ENCODE measurements around the gene GYS2. TPM values are rescaled to one million over a fixed set of nuclear protein-coding genes. Genes with fewer than 3 reads are reported as not detected.
"Not testable (repeated sequence)": the region's sequence is repeated elsewhere in the genome, so short reads cannot be mapped to it uniquely, and the experiment has no call there.

GYS2 gene
- total RNA-seq = not detected

DNA sequence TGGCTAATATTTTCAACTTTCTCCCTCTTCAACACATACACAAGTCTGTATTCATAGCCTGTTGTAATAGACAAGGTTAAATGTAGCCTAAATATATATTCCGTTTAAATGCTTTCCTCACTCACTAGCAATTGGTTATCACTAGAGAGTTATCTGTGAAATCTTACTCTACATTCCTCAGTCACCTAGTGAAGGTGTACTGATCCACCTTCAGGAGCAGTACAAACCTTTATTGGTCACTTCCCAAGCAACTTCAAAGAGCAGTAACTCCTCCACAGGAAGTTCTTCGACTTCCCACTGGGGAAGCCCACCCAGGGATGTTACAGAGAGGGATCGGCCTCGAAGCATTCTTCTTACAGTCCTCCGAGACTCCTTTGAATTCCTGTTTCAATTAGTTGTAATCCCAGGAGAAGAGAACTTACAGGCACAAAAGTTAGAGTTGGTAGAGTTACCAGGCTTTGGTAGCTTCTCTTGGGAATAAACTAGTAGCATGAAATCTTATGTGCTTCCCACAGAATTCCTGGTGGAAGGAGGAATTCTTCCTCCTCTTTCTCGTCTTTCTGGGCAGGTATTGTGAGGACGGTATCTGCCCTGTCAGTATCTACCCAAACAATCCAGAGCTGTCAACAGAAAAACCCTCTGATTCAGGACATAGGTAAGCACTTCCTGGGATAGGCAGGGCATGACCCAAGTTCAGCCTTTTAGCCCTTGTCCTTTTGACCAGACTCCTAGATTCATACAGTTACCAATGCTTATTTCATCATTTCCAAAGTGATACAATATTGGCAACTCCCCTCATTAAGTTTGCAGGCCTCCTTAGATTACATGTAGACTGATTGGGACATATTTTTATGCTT, at the start of gene GYS2:
TSS of gene GYS2 (minus strand) at position 603 of the 857 bp plus-strand sequence. CDS start at position 348, 255 bp downstream.
- no peak for DNase-seq

DNA sequence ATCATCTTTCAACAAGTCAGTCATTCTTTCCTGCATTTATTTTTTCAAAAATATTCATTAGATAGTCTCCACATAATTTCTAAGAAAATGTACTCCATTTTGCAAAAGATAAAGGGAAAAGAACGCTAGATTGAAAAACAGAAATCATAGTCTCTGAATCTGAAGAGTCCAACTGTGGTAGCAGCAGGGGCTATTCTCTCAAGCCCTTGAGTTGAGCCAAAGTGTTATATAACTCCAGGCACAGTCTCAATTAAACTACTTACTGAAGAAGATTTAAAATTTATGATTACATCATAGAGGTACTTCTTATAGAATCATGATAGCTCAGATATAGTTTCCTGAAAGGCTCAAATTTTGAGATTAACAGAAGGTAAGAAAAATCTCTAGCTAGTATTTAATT, 47.2 kb upstream of the GYS2 start:
- no peak for DNase-seq

DNA sequence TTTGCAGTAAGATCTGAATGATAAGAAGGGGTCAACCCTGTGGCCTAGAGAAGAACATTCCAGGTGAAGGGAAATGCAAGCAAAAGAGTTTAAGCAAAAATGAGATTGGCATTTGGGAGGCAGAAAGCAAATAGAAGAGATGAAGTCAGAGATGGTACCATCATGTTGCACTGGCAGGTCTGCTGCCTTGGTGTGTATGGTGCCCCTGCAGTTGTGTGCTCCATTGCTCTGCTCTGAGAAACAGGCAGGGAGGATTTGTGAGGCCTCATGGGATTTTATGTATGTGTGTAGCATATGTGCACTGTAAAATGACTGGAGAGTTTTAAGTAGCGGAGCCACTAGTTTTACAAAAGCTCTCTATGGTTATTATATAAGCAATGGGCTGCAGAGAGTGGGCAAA, 46.4 kb upstream of the GYS2 start:
- DNase-seq = no peak

DNA sequence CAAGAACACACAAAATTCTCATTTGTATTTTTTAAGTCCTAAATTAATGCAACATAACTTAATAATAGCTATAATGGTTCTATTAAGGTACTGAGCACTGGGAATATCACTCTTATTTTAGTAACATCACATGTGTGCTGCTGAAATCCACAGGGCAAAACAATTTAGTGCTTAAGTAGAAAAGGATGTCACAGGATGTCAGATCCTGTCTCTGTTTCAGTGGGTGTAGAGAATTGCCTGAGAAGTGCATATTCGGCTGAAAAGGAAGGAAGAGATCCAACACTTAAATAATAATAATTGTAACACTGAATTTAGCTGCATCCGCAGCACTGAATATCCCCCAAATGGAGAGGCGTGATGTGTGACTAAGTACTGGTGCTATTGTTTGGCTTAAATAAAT, 44.4 kb upstream of the GYS2 start:
- DNase-seq = no peak

DNA sequence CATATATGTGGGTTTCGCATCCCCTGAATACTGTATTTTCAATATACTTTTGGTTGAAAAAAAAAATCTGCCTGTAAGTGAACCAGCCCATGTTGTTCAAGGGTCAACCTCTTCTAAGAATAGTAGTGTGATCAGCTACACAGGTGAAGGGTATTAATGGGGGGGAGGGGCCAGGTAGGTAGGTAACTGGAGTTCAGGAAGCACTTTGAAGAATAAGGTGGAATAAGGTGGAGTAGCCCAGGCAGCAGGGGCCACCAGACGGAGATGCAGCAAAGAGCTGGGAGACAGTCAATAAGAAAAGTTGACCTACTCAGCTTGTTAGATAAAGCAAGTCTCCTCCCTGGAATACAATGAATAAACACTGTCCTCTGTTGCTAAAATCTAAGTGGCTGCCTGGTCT, 43.7 kb upstream of the GYS2 start:
- no peak for DNase-seq

DNA sequence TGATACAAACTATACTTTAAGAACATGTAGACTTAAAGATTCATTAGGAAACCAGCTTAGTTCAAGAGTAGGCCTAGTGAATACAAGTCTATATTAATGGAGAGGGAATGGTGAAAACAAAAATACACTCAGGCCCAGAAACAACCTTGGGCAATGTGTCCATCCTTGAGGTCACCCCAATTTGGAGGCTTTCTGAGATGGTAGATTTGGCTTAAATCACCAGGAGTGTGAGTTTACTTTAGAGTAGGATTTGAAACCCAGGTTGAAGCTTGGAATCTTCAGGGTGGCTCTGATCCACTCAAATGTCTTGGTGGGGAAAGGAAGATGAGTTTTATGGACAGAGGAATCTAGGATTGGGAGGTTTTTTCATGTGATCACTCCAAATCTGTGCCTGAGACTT, 42.5 kb upstream of the GYS2 start:
- DNase-seq = no peak

DNA sequence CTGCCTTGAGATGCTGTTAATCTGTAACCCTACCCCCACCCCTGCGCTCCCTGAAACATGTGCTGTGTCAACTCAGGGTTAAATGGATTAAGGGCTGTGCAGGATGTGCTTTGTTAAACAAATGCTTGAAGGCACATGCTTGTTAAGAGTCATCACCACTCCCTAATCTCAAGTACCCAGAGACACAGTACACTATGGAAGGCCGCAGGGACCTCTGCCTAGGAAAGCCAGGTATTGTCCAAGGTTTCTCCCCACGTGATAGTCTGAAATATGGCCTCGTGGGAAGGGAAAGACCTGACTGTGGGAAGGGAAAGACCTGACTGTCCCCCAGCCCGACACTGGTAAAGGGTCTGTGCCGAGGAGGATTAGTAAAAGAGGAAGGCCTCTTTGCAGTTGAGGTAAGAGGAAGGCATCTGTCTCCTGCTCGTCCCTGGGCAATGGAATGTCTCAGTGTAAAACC, 40.4 kb upstream of the GYS2 start:
- DNase-seq = not testable (repeated sequence)

DNA sequence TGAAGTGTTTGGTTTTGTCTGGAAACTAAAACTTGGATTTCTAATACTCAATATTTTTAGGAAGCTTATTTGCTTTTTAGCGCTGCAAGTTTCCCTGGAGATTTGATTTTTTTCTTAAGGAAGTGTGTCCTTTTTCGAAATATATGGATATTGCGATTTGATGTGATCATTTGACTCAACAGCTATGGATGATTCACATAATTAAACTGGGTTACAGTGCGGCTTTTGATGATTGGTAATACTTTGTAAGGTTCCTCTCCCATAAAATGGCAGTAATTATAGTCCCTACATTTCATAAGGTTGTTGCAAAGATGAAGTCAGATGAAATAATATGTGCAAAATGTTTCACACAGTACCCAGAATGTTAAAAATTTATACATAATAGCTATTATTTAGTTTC, 39.9 kb upstream of the GYS2 start:
- no peak for DNase-seq

DNA sequence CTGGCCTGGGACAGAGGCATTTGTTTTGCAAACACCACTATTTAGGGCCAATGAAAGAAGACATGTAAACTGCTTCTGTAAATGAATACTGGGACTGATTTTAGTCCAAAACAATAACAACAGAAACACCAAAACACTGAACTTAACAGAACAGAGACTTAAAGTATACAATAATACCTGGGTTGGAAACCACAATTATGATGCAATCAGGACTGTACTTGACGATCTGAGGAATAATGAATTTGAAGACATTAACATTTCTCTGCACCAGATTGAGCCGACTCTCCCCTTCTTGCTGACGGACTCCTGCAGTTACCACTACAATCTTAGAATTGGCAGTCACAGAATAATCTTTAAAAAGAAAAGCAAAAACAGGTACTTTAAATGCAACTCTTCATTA, 39.1 kb upstream of the GYS2 start:
- DNase-seq = no peak

DNA sequence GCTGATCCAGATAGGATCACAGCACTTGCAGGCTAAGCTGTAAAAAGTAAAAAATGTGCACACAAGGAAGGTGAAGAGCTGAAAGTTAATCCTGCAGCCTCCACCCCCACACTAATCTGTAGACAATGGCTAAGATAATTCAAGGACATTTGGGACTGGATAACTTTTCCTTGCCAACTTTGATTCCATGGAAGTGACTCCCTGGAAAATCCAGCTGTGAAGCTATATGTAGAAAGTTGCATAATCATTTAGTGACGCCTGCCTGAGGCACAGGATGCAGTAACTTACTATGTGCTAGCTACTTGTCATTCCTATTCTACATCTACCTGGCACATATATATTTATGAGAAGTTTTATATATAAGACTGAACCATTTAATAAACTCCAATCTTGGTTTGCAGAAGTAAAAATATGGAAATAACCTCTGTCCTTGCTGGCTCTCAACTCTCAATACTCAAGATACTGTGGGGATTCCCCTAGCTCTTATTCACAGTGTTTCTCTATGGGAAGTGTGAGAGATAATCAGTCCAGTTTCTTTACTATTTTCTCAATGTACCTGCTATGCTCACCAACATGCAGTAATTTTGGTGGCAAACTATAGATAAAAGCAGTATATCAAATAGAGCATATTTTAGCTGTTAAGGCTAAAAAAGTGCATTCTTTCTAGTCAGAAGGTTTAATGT, 38.2 kb upstream of the GYS2 start:
- DNase-seq = no peak

DNA sequence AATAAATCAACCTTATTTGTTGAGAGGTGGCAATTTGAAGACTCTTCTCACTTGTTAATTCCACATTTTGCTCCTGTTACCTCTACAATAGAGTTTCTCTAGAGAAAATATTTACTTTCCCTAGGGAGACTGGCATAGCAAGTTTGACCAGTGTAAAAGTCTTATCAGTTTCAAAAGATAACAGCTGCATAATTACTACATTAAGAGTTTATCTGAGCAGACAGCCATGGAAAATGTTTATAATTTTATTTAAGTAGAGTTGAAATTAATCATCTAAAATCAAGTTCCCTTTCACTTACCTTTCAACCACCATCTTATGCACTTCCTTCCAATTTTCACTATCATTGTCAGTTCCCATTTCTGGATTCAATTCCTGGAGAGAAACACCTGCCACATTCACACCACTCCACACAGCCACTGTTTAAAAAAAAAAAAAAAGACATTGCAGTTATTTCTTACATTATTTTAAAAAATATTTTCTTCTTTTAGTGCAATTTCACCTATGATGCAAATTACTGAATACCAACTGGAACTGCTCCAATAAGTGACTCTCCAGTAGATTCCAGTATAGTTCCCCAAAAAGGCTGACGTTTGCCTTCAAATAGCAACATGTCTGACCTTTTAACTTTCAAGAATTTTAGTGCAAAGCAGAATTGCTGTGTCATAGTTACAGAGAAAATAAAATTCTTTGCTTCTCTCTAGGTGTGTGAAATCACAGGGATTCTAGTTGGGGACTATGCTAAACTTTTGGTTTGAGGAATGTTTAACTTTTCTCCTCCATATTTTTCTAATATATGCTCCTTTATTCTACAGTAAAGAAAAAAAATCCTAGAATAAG, 33.6 kb upstream of the GYS2 start:
- no peak for DNase-seq

DNA sequence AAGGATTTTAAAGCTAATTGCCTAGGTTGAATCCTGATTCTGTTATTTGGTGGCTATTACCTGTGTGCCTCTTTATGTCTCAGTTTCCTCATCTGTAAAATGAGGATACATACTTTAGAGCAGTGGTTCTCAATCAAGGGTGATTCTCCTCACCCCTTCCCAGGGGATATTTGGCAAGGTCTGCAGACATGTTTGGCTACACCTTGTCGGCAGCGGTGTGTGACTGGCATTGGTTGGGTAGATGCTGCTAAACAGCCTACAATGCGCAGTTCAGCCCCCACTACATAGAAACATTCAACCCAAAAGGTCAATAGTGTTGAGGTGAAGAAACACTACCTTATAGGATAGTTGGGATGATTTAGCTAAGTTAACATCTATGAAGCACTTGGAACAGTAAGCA, 29.6 kb upstream of the GYS2 start:
- DNase-seq = no peak

DNA sequence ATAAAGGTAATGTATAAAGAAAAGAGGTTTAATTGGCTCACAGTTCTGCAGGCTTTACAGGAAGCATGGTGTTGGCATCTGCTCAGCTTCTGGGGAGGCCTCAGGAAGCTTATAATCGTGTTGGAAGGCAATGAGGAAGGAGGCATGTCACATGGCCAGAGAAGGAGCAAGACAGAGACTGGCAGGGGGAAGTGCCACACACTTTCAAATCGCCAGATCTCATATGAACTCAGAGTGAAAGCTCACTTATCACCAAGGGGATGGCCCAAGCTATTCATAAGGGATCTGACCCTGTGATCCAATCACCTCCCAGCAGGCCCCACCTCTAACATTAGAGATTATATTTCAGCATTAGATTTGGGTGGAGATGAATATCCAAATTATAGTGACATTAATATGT, 26.7 kb upstream of the GYS2 start:
- no peak for DNase-seq

DNA sequence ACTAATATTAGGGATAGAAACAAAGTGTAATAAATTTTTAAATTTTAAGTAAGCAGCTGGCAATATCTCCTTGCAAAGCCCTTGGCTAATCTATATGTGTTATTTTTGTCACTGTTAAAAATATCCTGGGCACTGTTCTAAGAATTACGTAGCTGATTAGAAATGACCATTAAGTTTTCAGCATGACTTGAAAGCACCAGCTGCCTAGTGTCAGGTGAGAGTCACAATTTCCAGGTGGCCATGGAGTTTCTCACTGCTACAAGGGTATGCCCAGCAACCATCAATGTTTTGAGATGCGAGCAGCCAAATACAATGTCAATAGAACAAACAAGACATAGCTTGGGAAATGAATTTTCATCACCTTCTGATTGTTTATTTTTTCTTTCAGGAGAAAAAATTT, 23.3 kb upstream of the GYS2 start:
- DNase-seq = no peak

DNA sequence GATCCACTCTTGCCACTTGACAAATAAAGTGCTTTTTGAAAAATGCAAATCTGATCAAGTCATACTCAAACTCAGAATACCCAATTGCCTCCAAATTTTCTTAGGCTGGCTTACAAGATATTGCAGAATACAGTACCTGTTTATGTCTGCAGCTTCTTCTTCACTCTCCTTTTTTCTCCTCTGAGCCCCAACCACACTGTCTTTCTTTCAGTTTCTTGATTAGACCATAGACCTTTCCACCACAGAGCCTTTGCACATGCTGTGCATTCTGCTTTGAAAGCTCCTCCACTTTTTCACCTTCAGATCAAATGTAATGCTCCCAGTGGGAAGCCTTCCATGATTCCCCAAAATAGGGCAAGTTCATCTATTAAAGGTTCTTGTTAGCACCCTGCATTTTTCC, 13.9 kb upstream of the GYS2 start:
- no peak for DNase-seq

DNA sequence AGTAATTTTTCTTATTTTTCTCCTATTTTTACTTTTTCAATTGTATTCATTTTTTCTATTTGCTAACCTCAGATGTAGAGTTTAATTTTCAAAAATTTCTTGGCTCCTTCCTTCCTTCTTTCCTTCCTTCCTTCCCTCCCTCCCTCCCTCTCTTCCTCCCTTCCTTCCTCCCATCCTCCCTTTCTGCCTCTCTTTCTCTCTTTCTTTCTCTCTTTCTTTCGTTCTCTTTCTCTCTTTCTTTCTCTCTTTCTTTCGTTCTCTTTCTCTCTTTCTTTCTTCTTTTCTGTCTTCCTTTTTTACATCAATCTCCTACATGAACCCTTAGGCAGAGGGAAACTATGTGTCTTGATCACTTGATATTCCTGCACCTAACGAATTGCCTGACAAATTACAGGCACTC, 12.4 kb upstream of the GYS2 start:
- DNase-seq = no peak

DNA sequence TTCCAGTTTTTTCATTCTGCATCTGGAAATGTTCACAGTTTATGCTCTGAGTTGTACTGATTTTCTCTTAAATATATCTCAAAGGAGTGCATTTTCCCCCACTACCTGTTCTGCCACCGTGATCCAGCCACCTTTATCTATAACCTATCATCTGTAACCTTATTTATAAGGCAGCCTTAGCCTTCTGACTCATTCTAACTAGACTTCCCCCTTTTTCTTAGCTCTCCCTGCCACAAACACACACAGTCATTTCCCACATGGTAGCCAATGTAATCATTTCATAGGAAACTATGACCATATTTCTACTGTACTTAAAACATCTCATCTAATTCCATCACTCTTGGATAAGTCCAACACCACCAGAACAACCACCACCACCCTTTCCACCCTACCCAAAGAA, 10.8 kb upstream of the GYS2 start:
- no peak for DNase-seq

DNA sequence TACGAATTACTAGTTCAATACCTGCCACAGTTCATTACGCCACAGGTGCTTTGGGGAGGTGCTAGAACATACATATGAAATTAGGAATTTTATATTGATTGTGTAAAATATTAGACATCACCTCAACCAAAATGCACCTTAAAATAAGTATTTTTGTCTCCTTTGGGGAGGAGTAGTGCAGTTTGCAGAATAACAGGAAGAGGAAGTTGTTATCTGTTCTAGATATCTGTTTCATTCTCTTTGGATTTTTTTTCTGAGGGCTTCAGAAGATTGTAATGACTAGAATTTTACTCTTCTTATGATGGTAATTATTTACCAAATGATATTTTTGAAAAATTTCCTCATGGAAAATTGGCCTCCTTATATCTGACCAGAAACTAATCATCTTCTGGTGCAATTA, 9.9 kb upstream of the GYS2 start:
- no peak for DNase-seq

DNA sequence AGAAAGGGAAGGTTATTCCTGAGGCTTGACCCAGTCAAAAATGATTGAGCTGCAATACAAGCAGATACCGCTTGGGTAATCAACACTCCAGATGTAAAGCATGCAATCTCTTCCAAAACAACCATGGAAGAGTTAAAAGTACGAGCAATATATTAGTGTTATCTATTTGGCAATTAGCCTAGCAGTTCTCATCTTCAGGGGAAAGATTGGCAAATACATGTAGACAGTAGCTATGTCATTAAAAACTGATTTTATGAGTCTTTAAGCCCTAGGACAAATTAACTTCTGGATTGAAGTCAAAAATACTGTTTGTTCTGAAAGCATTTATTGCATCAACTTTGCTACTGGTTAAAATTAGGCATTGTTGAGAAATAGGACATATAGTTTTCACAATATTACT, 9.3 kb upstream of the GYS2 start:
- DNase-seq = no peak

DNA sequence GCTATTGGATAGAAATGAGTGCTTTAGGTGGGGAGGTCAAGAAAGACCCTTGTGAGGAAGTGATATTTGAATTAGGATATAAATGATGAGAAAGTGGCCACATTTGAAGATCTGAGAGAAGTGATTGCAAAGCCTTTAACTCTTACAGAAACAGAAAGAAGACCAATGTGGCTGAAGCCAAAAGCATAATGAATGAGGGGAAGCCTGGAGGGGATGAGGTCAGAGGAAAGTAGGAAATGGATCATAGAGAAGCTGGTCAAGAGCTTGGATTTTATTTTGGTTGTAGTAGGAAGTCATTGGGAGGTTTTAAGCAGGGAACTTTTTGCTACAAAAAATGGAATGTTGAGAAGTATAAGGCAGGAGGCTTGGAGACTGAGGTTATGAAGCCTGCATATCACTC, 3.5 kb upstream of the GYS2 start:
- DNase-seq = no peak

DNA sequence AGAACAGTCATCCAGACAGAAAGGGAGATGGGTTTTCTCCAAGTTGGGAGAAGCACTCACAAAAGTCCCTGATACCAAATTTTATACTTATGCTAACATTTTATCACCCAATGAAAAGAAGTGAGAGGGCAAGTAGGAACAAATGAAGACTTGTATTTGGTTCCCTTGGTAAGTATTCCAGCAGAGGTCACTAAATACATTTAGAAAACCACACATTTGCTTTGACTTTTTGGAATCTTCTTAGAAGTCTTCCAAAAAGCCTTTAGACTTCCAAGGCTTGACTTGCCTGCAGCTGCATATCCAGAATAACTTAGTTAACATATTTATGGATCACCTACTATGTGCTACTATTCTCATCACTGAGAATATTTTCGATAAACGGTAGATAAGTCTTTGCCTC, 3.1 kb upstream of the GYS2 start:
- DNase-seq = no peak

DNA sequence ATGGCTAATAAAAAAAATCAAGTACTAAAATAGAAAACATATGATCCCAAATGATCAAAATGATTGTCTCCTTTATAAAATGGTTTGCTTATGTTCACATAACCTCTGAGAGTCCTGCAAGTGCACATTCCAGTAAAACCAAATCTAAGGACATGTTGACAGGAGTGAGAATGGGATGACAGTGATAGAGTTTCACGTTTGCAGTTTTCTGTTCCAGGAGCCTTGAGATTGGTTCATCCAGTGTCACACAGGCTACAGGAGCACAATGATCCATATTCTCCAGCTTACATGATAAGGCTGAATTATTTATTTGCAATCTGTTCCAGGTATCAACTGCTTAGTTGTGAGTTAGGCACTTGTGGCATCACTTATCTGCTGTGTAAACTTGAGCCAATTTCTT, 1.5 kb upstream of the GYS2 start:
- DNase-seq = no peak

DNA sequence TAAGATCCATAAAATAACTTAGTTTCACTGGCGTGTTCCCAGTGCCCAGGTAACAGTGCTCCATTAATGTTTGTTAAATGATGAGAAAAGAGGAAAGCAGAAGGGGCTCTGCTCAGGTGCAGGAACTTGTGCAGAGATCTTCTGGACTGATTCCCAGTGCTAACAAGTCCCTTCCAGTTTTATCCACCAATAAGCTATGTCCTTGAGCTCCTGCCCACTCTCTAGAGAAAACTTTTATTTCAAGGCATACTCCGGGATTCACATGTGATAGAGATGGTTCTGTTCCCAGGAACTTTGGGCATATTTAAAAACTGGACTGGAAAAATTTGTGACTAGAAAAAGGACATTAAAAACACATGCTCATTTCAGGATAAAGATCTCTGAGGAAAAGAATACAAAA, 1.9 kb downstream of the GYS2 start:
- DNase-seq = no peak

Data from skin of body (tissue), 2 donors.